ENCODE measurements around the gene HRAS. TPM values are rescaled to one million over a fixed set of nuclear protein-coding genes. Genes with fewer than 3 reads are reported as not detected.

Gene HRAS
- total and polyA plus RNA-seq, 2 of the 8 experiments (the other 6 are each of a cell fraction or from before 2014, with no cell fraction given) = 44.3 to 54.7 TPM

DNA sequence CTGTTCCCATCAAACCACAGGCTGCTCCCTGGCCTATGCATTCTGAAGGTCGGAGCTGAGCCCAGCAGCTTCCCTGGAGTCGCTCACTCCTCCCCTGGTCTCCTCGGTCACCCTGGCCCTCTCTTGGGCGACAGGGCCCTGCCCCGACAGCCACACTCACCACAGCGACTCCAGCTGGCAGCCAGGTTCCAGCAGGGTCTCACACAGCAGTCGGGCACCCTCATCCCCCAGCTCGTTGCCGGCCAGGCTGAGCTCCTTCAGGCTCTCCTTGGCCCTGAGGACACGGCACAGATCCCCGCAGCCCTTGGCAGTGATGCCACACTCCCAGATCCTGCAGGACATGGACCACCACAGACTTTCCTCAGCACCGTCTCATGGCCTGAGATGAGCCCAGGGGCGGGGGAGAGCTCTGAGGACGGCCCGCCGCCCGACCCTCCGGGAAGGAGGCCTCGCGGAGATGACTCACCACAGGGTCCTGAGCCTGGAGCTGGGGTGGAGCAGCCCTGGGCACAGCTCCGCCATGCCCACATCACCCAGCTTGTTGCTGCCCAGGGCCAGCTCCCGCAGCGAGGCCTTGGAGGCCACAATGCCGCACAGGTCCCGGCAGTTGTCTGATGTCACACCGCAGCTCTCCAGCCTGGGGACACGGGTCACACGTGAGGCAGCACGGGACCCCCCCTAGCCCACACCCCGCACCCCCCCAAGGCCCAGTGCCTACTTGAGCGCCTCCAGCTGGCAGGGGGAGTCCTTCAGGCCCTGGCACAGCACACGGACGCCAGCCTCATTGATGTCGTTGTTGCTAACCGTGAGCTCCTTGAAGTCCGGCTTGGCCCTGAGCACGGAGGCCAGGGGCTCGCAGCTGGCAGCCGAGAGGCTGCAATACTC, 36.8 kb downstream of the HRAS start:
- Histone ChIP-seq H4K91ac (replicated peaks; ENCODE audit: insufficient read length, low read length) (no peak overlapping the region), H3K4me2 (ENCODE audit: insufficient read depth in 1 of 2, low read depth in 2 of 2, low read length in 2 of 2) (no peak overlapping the region), H2BK20ac (ENCODE audit: low read length) (no peak overlapping the region), H2BK15ac (ENCODE audit: low read length) (no peak overlapping the region), H3K79me2 (ENCODE audit: control insufficient read depth in 1 of 2, insufficient read depth in 2 of 2, low read length in 2 of 2) (no peaks in the 10 kb centered on the region), H3K36me3 (ENCODE audit: control insufficient read depth in 2 of 4, insufficient read depth in 4 of 4, low read length in 3 of 4) (peaks cover 17 to 50% (median 33%) of the 10 kb centered on the region in 4 experiments; a peak in 7 of 8 replicates), H3K18ac (ENCODE audit: extremely low read depth, low read length) (no peak overlapping the region), H2AFZ (ENCODE audit: low read length) (no peak overlapping the region), H3K9ac (replicated peaks in 1 of 4; ENCODE audit: extremely low read depth in 1 of 4, low read depth in 3 of 4, low read length in 3 of 4) (no peak overlapping the region), H3K9me3 (ENCODE audit: insufficient read depth in 2 of 2, low read depth in 1 of 2, low read length in 1 of 2) (peaks cover 11 to 19% of the 10 kb centered on the region in 2 experiments; a peak in 3 of 4 replicates), H3K23ac (ENCODE audit: insufficient read length) (no peak overlapping the region), H3K4me3 (ENCODE audit: extremely low read depth in 1 of 4, insufficient read depth in 2 of 4, low read depth in 3 of 4, low read length in 4 of 4) (no peak overlapping the region), H2BK120ac (replicated peaks; ENCODE audit: low read depth, low read length) (no peak overlapping the region), H2BK12ac (ENCODE audit: low read depth, low read length) (no peak overlapping the region), H3K23me2 (ENCODE audit: low read depth, low read length) (no peaks in the 10 kb centered on the region), H4K8ac (ENCODE audit: extremely low read depth, insufficient read depth, low read length) (no peak overlapping the region), H3K56ac (replicated peaks; ENCODE audit: insufficient read length, low read depth, low read length) (no peak overlapping the region), H3K4me1 (replicated peaks in 1 of 4; ENCODE audit: control insufficient read depth in 3 of 4, insufficient read depth in 4 of 4, low read length in 3 of 4) (no peaks in the 10 kb centered on the region), H4K5ac (ENCODE audit: insufficient read length, low read depth, low read length) (no peak overlapping the region), H4K20me1 (replicated peaks in 1 of 2; ENCODE audit: control insufficient read depth in 1 of 2, insufficient read depth in 2 of 2, low read length in 2 of 2) (peaks cover 4 to 12% of the 10 kb centered on the region in 2 experiments), H2BK5ac (ENCODE audit: low read depth, low read length) (no peak overlapping the region), H3K27me3 (replicated peaks in 1 of 4; ENCODE audit: control insufficient read depth in 3 of 4, extremely low read depth in 1 of 4, insufficient read depth in 3 of 4, low read length in 3 of 4) (no peaks in the 10 kb centered on the region), H2AK5ac (ENCODE audit: low read depth, low read length) (no peak overlapping the region), H3K27ac (ENCODE audit: low read depth, low read length) (no peak overlapping the region), H3K79me1 (ENCODE audit: low read depth, low read length) (no peaks in the 10 kb centered on the region; the same call in none of the 2 replicates), H3K14ac (ENCODE audit: insufficient read length) (no peak overlapping the region), H3K4ac (replicated peaks; ENCODE audit: insufficient read length, low read depth, low read length) (no peak overlapping the region)
- DNase-seq (ENCODE audit: low read depth in 1 of 2, low spot score in 2 of 2) (no peak), FAIRE-seq (no peak)
- 94% methylated on average over 26 of the region's 39 CpGs; no CpG with 5 or more reads in 1 of the 2 experiments for WGBS, 2 experiments (ENCODE audit: extremely low coverage in 1 of 2, insufficient coverage in 1 of 2, insufficient read length in 1 of 2, insufficient replicate concordance in 2 of 2, low coverage in 1 of 2, low lambda C conversion rate in 2 of 2, missing lambda C conversion rate in 1 of 2)
- CTCF ChIA-PET (ENCODE audit: partially characterized antibody) = interaction anchor here (0.7 to 1.3 kb wide), 8 partner anchors 19 to 248 kb away, joined by 3 to 8 read pairs (median 3); no protein-coding TSS in a partner anchor
- POLR2A ChIA-PET (ENCODE audit: partially characterized antibody) = interaction anchor here (0.7 to 1.6 kb wide), 12 partner anchors 8 to 278 kb away, joined by 3 to 7 read pairs (median 3); partner anchors contain the start of genes GATD1 and HRAS

Measured in H1 (cell line).